Smooth muscle cell (in vitro differentiated cells): ENCODE results near the gene MMRN2. TPM values are rescaled to one million over a fixed set of nuclear protein-coding genes. Genes with fewer than 3 reads are reported as not detected.

Experiments
- DNase-seq: peaks from one replicate; lab custom pipeline; 2025; ENCODE audit not compliant: unreplicated experiment; lab: John Stamatoyannopoulos, UW
- H2AFZ ChIP-seq: fragments of 200-600 bp; sonication (generic); 2 replicates; pipeline ENCODE4 v1.6.0; 2016; ENCODE audit warnings: antibody characterized with exemption, low read depth, mild to moderate bottlenecking
- H3F3A ChIP-seq: fragments of 200-600 bp; sonication (generic); 2 replicates; pipeline ENCODE4 v1.6.0; 2017; ENCODE audit warnings: antibody characterized with exemption, low read depth
- H3K27ac ChIP-seq: fragments of 200-600 bp; sonication (generic); 2 replicates; pipeline ENCODE4 v1.5.1; 2016; ENCODE audit warnings: low read depth, mild to moderate bottlenecking
- H3K27me3 ChIP-seq: fragments of 200-600 bp; sonication (generic); 2 replicates; pipeline ENCODE4 v1.6.1; 2016; ENCODE audit warnings: low read depth, mild to moderate bottlenecking
- H3K36me3 ChIP-seq: fragments of 200-600 bp; sonication (generic); 2 replicates; pipeline ENCODE4 v1.5.1; 2016; ENCODE audit warnings: low read depth
- H3K4me1 ChIP-seq: fragments of 200-600 bp; sonication (generic); 2 replicates; pipeline ENCODE4 v1.5.1; 2016; ENCODE audit warnings: low read depth
- H3K4me2 ChIP-seq: fragments of 200-600 bp; sonication (generic); 2 replicates; pipeline ENCODE4 v1.6.0; 2016; ENCODE audit warnings: mild to moderate bottlenecking
- H3K4me3 ChIP-seq: fragments of 200-600 bp; sonication (generic); 2 replicates; pipeline ENCODE4 v1.5.1; 2016; ENCODE audit warnings: mild to moderate bottlenecking
- H3K79me2 ChIP-seq: fragments of 200-600 bp; sonication (generic); 2 replicates; pipeline ENCODE4 v1.6.0; 2016; ENCODE audit warnings: low read depth, mild to moderate bottlenecking
- H3K9ac ChIP-seq: fragments of 200-600 bp; sonication (generic); 2 replicates; pipeline ENCODE4 v1.6.0; 2016; ENCODE audit warnings: low read depth
- H3K9me3 ChIP-seq: fragments of 200-600 bp; sonication (generic); replicated peaks from 2 replicates; pipeline ENCODE4 v1.5.1; 2016; ENCODE audit warnings: low read depth
- H4K20me1 ChIP-seq: fragments of 200-600 bp; sonication (generic); 2 replicates; pipeline ENCODE4 v1.6.0; 2016; ENCODE audit warnings: low read depth
- WGBS: methylation state at CpG from one replicate; pipeline ENCODE4 v1.1.7; 2016; ENCODE audit warnings: low lambda C conversion rate; 5-methylcytosine and 5-hydroxymethylcytosine counted together
- polyA plus RNA-seq: library from polyadenylated mRNA; unstranded; fragments of >200 nt; fragmentation: Nextera tagmentation; extraction: Ambion mirVana; gene quantifications from 2 replicates; pipeline ENCODE4 v1.2.1, GENCODE V29; 2016
- total RNA-seq: library from RNA; depleted of rRNA; stranded (reverse); fragments of >200 nt; gene quantifications from 2 replicates; pipeline ENCODE4 v1.2.3, GENCODE V29; 2014
- TF ChIP-seq, protein P1 (sequence below): fragments of 200-600 bp; sonication (generic); IDR thresholded peaks from 2 replicates; pipeline ENCODE4 v1.5.1; 2017; ENCODE audit warnings: borderline replicate concordance, mild to moderate bottlenecking, antibody characterized with exemption; ENCODE audit not compliant: insufficient read depth, poor library complexity, severe bottlenecking

MMRN2 gene
- total and polyA plus RNA-seq, 2 experiments from 2014 or later, result 0.09 to 0.16 TPM

DNA sequence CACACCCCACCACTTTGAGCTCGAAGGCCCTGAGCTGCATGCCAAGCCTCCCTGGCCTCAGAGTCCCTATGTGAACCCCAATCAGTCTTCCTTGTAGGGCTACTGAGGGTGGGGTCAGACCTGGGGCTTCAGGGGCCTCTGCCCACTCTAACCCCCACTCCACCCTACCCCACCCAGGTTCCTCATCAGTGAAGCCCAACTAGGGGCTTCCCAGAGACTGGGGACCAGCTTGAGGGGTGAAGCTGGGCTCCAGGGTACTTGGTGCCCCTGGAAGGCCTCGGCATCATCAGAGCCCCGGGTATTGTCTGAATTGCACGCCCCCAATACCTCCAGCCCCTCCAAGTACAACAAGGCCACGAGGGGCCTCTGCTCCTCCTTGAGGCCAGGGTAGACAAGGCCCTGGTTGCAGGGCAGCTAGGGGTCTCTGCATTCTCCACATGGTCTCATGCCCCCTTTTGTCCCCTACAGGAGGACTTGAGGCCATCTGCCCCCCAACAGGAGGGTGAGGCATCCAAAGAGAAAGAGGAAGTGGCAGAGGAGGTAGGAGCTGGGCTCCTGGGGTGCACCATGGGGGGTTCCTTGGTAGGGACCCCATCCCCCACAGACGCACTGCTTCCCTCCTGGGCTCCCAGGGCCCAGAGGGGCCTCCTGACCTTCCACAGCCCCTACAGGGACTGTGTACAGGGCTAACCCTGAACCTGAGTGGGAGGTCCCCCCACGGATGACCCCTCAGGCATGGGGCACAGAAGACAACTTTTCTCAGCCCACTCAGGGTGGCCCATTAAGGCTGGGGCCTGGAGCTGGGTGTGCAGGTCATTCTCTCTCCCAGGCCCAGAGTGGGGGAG is 4.9 kb upstream of the MMRN2 start:
- no peaks in the 10 kb centered on the region for H3K9me3 ChIP-seq
- H3F3A ChIP-seq, result no peaks in the 10 kb centered on the region
- no peaks in the 10 kb centered on the region for H3K79me2 ChIP-seq
- H3K4me3 ChIP-seq, result no peak overlapping the region
- TF ChIP-seq, protein P1, sequence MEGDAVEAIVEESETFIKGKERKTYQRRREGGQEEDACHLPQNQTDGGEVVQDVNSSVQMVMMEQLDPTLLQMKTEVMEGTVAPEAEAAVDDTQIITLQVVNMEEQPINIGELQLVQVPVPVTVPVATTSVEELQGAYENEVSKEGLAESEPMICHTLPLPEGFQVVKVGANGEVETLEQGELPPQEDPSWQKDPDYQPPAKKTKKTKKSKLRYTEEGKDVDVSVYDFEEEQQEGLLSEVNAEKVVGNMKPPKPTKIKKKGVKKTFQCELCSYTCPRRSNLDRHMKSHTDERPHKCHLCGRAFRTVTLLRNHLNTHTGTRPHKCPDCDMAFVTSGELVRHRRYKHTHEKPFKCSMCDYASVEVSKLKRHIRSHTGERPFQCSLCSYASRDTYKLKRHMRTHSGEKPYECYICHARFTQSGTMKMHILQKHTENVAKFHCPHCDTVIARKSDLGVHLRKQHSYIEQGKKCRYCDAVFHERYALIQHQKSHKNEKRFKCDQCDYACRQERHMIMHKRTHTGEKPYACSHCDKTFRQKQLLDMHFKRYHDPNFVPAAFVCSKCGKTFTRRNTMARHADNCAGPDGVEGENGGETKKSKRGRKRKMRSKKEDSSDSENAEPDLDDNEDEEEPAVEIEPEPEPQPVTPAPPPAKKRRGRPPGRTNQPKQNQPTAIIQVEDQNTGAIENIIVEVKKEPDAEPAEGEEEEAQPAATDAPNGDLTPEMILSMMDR, result no peak
- H2AFZ ChIP-seq, result no peak overlapping the region
- peaks cover 15% of the 10 kb centered on the region for H3K4me1 ChIP-seq
- H3K36me3 ChIP-seq, result no peaks in the 10 kb centered on the region
- no peak overlapping the region for H3K4me2 ChIP-seq
- no peak overlapping the region for H3K9ac ChIP-seq
- no peak for DNase-seq
- H4K20me1 ChIP-seq, result no peaks in the 10 kb centered on the region
- no peaks in the 10 kb centered on the region for H3K27me3 ChIP-seq
- WGBS, result 94% methylated on average over 7 of the region's 7 CpGs
- H3K27ac ChIP-seq, result no peak overlapping the region

DNA sequence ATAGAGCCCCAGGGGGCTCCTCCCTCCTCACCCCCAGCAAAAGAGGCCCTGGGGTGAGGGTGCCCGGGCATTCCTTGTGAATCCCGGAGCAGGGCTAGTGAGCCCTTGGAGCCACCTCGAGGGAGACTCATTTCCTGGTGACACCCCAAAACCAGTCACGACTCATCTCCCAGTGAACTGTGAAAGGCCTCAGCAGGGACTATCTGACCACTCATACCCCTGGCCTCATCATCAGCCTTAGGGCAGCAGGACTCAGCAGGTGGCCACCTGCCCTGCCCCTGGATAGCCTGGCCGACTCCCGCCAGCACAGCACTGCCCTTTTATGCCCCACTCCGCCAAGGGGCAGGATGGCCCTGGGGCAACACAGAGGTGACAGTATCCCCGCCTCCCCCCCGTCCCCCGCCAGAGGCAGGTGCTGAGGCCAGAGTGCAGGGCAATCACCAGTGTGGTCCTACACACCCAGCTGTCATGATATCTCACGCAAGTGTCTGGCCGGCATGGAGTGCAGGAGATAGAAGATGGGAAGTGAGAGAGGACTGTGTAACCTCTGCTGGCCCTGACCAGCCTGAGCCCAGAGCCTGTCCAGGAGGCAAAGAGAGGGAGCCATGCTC is 4.2 kb upstream of the MMRN2 start:
- peaks cover 12% of the 10 kb centered on the region for H3K4me1 ChIP-seq

DNA sequence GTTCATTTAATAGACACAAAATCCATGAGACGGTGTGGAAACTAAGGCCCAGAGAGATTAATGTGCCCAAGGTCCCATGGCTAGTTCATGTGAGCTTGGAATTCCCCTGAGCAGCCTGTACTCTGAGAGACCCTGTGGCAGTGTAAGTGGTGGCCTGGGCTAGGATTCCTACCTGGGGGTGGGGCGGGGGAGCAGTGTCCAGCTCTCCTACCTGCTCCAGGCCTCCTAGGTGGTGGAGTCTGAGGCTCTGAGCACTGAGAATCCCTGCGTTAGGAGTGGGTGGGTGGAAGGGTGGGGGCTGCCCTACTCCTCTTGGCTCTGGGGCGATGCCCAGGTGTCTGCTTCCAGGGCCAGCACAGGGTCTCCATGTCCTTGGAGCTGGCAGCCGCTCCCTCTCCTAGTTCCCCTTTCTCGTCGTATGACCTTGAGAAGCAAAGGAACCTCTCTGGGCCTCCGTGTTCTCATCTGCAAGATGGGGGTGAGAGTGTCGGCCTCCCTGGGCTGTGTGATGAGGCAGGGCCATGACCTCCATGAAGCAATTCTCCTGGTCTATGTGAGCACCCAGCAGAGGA is 3.5 kb upstream of the MMRN2 start:
- H3K36me3 ChIP-seq, result no peaks in the 10 kb centered on the region
- H3K4me3 ChIP-seq, result no peak overlapping the region
- H3K27ac ChIP-seq, result no peak overlapping the region
- no peak for DNase-seq
- H3K27me3 ChIP-seq, result no peaks in the 10 kb centered on the region
- H4K20me1 ChIP-seq, result no peaks in the 10 kb centered on the region
- TF ChIP-seq, protein P1, result no peak
- H2AFZ ChIP-seq, result no peak overlapping the region
- no peak overlapping the region for H3K4me2 ChIP-seq
- peaks cover 11% of the 10 kb centered on the region for H3K4me1 ChIP-seq
- H3K9me3 ChIP-seq, result no peaks in the 10 kb centered on the region
- no peaks in the 10 kb centered on the region for H3F3A ChIP-seq
- whole genome bisulfite sequencing, result 81% methylated on average over 9 of the region's 9 CpGs
- no peaks in the 10 kb centered on the region for H3K79me2 ChIP-seq
- no peak overlapping the region for H3K9ac ChIP-seq

More for the DNA sequence above, 4.2 kb upstream of the MMRN2 start:
- Histone ChIP-seq H3K4me2 (no peak overlapping the region), H3K27me3 (no peaks in the 10 kb centered on the region), H4K20me1 (no peaks in the 10 kb centered on the region), H3F3A (no peaks in the 10 kb centered on the region), H3K27ac (no peak overlapping the region), H3K9me3 (no peaks in the 10 kb centered on the region), H2AFZ (no peak overlapping the region), H3K79me2 (no peaks in the 10 kb centered on the region), H3K9ac (no peak overlapping the region), H3K4me3 (no peak overlapping the region), H3K36me3 (no peaks in the 10 kb centered on the region)
- no peak for DNase-seq
- TF ChIP-seq, protein P1, result no peak
- 88% methylated on average over 12 of the region's 12 CpGs for whole genome bisulfite sequencing
